HG02840 (cell line): Measurements from ENCODE around the gene SLC44A5.
"Not testable (repeated sequence)": the region's sequence is repeated elsewhere in the genome, so short reads cannot be mapped to it uniquely, and the experiment has no call there.

Experiments
- ATAC-seq: cut with Tn5 transposase; IDR thresholded peaks from one replicate; pipeline ENCODE4 v1.9.1; 2021; ENCODE audit warnings: mild to moderate bottlenecking, moderate library complexity, moderate number of reproducible peaks; ENCODE audit not compliant: unreplicated experiment, low FRiP score

Gene SLC44A5

DNA sequence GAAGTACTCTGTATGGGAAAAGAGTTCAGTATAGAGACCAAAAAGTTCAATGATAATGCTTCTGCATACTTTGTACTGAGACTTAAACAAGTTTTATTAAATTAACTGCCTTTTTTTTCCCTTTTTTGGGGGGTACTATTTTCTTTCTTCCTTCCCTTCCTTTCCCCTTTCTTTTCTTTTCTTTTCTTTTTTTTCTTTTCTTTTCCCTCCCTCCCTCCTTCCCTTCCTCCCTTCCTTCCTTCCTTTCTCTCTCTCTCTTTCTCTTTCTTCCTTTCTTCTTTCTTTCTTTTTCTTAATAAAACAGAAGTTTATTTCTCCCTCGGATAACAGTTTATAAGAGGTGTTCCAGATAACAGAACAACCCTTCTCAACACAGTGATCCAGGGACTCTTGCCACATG lies 399.3 kb downstream of the SLC44A5 start:
- no peak for ATAC-seq

DNA sequence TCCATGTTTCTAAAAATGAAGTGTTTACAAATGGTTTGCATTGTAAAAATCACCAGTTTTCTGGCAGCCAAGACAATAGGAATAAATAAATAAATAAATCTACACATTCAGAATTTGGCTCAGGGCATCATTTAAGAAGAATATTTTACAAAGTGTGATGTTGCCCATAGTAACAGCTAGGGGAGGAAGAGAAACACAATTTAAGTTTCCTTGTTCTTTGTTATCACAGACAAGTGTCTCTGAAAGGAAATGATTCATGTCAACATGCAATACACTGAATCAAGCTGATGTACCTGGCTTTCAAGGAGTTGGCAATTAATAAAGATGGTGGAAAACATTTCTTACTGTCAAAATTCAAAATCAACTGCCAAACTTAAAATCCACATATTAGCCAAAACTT lies 402.1 kb downstream of the SLC44A5 start:
- ATAC-seq = no peak

DNA sequence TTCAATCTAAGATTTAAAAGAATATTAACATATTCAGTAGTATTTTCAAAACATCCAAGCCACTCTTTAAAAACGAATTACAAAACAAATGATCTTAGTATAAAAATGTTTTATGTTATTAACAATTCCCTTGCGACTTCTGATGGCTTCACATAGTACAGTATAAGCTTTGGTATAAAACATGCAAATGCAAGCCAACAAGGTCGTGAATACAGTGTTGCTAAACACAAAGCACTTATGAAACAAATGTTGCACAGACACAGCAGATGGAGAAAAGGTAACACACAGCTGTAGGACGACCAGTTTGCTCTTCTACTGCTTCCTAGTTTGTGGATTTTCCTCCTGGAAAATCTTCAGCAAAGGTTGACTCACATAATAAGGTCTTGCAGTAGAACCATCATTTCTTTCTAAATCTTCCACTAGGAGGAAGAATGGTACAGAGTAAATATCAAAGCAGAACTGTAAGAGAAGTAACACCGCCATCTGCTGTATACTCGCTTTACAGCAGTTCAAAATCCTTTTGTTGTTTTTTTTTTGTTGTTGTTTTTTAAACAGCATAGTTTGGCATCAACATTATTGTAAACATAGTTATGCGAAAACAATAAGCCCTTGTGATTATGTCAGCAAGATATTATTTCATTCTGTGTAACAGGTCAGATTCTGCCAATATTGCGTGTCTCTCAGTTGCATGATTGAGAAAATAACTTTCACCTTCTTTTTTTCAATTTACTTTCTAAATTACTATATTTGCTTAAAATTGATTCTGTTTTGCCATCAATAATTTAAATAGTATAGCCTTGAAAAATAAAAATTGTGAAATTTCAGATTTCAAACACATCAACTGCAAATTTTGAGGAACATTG lies 407.3 kb downstream of the SLC44A5 start:
- ATAC-seq = no peak

DNA sequence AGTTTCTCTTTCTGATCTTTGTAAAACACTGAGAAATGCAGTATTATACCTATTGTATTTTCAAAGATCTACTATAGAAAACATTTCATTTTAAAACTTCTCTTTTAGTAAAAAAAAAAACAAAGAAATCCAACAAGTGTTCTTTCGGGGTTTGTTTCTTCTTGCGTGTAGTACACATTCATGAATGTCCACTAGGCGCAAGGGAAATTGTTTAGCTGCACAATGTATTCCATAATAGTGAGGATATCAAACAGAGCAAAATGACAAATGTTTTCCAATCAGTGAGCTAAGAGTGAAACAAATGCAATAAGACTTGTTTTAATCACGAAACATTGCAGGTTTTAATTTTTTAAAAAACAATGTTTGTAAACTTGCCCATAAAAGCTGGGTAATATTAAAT lies 408.2 kb downstream of the SLC44A5 start:
- ATAC-seq = no peak

DNA sequence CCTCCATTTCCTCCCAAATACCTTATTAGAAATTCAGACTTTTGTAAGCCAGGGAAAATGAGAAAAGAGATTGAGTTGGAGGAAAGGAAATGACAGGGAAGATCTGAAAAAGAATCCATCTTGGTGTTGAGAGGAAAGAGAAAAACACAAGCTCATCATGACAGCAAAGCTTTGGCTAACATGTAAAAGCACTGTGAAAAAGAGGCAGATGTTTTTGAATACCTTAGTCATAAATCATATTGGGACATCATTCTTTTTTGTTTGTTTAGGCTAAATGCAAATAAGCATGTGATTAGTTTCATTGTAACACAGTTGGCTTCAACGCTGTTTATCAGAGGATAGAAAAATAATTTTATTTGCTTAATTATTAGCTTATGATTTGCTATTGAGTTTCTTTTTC lies 412.2 kb downstream of the SLC44A5 start:
- no peak for ATAC-seq

DNA sequence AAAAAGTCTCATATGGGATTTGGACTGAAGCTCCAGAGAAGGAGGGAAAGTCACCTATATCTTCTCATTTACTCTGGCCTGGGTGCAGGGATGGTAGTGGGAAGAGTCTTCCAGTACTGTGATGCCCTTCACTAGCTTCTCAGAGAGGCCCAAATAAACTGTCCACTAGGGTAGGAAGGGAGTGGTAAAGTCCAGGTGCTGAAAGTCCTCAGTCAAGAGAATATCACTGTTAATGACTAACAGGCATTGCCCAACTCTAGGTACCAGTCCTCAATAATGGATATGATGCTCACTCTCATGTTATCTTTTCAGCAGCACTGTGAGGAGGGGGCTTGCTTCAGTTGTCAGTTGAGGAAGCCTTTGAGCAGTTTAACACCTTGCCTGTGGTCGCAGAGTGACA lies 412.8 kb downstream of the SLC44A5 start:
- ATAC-seq = no peak

DNA sequence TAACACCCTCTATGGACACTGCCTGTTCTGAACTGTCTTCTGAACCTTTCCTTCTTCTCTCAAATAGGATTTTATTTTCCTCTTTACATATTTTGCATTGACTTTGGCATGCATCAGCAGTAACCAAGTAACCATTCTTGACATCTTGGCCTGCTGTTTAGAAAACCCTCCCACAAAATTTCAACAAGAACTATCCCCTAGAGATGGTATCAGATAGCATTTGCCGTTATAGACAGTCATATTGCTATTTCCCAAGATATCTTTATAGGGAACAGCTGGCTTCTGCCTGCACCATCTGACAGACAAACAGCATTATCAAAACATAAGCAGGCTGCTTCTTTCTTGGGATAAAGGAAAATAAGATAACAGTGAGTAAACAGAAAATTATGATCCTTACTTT lies 422.0 kb downstream of the SLC44A5 start:
- no peak for ATAC-seq

DNA sequence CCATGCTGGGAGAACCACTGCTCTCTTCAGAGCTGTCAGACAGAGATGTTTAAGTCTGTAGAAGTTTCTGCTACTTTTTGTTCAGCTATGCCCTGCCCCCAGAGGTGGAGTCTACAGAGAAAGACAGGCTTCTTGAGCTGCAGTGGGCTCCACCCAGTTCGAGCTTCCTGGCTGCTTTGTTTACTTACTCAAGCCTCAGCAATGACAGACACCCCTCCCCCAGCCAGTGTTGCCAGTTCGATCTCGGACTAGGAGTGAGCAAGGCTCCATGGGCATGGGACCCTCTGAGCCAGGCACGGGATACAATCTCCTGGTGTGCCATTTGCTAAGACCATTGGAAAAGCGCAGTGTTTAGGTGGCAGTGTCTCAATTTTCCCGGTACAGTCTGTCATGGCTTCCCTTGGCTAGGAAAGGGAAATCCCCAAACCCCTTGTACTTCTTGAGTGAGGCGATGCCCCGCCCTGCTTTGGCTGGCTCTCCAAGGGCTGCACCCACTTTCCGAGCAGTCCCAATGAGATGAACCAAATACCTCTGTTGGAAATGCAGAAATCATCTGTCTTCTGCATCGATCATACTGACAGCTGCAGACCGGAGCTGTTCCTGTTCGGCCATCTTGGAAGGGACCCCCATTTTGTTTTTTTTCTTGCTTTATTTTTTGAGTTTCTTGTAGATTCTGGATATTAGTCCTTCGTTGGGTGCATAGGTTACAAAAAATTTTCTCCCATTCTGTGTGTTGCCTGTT lies 429.5 kb downstream of the SLC44A5 start:
- ATAC-seq = not testable (repeated sequence)

DNA sequence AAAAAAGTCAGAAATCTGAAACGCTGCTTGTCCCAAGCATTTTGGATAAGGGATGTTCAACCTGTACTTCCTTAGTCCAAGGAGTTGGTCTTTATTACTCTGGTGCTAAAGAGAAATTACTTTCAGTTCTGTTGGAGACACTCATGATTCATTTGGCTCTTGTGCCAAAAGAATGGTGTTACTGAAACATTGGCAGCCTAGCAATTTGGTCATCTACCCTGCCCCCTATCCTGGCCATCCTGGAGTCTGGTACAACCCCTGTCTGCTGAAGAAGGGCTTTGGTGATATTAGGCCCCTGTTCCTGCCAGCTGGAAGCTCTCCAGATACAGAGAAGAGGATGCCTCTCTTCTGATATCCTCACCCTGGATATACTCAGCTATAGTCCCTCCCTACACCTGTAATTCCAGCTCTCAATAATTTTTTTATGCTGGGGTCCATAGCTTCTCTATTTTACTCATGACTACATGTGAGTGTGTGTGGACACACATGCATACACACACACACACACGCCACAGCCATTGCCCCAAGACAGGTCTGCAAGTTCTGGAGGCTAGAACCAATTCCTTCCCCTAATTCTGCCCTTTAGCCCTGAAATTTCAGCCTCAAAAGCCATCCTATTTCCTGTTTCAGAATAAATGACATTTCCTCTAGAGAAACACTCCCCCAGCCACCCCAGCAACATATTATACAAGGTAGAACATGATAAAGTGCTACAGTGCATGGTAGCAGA lies 436.7 kb downstream of the SLC44A5 start:
- no peak for ATAC-seq

DNA sequence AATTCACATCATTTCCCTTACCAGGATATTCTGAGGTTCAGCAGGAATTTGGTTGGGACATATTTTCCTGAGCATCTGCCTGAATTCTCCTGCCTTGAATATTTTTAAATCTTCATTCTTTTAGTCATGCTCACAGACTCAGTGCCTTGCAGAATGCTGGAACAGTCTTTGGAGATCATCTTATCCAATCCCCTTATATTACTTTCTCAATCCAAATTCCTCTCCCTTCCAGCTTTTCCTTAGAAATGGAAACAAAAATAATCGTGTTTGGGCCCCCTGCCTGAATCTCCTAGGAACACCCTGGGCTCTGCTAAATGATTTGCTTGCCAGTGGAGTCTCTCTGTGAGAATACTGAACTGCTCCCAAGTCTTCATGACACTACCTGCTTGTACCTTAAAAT lies 438.4 kb downstream of the SLC44A5 start:
- no peak for ATAC-seq

DNA sequence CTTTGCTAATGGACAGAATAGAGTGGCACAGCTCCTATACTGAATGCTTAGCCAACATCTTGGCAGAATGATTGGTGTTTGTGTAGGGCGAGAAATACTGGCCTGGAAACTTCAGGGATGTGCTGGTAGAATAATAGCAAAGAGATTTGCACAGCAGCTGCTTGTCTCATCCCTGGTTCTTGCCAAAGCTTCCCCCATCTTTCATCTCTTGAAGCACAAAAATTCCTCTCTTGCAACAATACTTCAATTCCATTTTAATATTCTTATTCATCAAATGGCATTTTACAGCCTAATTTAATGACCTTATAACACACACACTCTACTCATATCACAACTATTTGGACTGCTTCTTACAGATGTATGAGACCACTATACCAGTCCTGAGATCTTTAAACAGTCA lies 439.0 kb downstream of the SLC44A5 start:
- no peak for ATAC-seq

DNA sequence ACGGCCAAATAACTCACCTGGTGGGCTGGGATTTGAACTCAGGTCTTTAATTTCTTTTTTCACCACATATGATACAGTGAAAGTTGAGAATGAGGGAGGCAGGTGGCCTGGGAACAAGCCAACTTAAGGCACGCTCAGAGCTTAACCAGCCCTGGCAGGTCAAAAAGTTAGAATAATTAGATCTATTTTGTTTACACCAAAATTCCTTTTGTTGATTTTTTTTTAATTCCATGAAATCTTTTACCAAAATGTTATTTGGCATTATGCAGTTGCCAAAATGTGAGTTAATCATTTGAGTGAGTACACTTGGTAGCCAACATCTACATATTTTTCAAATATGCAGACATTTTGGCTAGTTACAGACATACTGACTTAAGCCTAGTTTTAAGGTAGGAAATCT lies 439.9 kb downstream of the SLC44A5 start:
- ATAC-seq = no peak

DNA sequence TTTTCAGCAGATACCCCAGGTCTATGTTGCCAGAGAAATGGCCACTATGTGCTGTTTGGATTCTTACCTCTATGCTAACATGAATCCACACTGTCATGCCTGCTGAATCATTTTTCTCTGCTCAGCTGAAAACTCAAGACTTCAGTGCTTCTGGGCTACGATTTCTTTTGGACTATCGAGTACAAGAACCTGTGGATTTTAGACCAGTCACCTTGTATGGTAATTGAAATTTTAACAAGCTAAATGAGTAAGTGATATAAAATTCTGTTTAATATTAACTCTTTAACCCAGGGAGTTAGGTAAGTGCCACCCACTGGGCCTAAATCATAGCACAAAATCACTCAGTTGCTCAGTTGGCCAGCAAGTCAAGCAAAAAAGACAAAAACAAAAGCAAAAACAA lies 440.9 kb downstream of the SLC44A5 start:
- no peak for ATAC-seq

DNA sequence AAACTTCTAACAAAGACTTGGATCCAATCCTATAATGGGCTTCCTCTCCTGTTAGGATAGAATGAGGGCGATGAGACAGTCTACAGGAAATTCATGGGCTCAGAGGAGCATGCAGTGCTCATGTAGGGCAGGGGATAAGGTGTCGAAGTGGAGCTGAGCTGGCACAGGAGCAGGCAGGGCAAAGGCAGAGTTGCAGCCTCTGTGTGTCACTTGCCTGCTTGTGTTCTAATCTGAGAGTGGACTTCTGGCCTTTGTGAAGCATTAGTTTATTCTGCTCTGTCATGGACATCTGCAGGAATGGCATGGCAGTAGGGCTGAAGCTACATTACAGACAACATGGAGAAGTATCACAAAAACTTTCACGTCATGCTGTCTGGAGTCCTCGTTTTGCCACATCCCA lies 444.1 kb downstream of the SLC44A5 start:
- no peak for ATAC-seq

DNA sequence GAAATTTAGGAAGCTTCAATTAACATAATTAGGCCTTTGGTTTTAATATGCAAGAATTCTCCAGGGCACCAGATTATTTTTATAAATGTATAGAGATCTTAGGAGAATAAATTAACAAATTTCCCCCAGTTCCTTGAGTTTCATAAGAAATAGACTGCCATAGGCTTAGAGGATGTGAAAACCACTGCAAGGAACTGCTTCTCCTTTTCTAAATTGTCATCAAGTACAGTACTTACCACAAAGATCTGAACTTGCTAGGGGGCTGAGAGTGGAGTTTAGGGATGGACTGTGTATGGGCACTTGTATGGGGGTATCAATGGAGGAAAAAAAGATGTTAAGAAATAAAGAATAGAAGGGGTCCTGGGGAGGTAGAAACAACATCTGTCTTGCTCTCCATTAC lies 445.6 kb downstream of the SLC44A5 start:
- no peak for ATAC-seq

DNA sequence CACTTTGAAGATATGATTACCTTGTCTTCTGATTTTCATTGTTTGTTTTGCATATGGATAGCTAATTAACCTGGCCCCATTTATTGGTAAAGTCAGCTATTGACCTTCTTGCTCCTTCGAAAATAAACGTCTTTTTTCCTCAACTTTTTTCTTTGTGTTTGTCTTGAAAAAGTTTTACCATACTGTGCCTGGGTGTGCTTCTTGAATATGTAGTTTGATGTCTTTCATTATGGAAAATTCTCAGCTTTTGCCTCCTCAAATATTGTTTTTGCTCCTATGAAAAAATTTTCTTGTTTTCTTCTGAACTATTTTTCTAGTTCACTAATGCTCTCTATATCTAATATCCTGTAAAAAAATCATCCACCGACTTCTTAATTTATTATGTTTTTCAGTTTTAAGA lies 451.8 kb downstream of the SLC44A5 start:
- ATAC-seq = no peak
